GM18868 (cell line): Measurements from ENCODE around the gene SOBP.

Experiments used
- ATAC-seq: cut with Tn5 transposase; IDR thresholded peaks from one replicate; pipeline ENCODE4 v1.9.1; 2021; ENCODE audit warnings: mild to moderate bottlenecking, moderate library complexity; ENCODE audit not compliant: unreplicated experiment

SOBP gene

DNA sequence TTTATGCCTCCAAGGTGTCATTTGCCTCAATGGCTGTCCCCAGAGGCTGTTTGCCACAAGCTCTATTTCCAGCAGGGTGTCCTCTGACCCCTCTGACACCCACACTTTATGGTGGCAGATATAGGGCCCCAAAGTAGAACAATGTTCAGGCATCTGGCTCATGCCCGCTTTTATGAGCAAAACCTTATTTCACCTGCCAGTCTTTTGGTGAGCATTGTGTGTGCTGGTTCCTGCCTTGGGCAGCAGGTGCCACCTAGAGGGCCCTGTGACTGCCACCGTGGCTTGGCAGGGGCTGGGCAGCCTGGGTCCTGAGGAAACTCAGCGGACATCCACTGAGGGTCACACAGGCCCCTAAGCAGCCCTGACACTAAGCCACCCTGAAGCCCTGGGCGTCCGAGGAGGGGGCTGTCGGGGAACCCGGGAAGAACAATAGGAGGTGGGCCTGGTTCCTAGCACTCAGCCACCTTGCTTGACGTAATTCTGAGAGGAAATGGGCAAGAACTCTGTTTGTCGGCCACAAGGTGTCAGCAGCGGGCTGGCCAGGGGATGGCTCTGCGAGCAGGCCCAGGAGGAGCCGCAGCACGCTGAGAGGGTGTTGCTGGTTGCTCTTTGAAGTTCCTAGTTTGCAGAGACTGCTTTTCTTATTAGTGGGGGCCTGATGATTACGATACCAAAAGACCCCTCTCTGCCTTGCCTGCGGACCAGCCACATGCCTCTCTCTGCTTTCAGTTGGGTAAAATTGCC, 185.2 kb downstream of the SOBP start:
- peak; percentile 89 for ATAC-seq

DNA sequence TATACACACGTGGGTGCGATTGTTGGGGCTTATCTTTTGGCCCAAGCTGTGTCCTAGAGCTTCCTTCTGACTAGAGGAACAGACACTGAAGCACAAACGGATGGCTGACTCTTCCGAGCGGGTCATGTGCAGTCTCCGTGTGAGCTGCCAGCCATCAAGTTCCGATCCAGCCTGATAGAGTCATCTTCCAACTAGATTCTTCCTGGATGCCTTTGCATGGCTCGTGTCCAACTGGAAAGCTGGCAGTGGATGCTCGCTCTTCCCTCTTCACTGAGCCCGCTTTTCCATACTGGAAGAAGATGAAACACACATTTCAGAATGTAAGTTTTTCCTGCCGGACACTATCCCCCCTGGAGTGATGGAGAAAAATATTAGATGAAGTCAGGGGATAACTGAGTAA, 186.1 kb downstream of the SOBP start:
- no peak for ATAC-seq

DNA sequence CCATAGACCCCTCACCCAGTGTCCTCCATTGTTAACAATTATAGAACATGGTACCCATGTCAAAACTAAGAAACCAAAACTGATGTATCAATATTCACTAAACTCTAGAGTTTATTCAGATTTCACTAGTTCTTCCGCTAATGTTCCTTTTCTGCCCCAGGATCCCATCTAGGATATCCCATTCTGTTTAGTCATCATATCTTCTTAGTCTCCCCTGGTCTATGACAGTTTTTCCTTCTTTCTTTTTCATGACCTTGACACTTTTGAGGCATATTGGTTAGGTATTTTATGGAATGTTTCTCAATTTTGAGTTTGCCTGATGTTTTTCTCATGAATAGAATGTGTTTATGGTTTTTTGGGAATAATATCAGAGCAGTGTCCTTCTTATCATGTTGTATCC, 187.5 kb downstream of the SOBP start:
- no peak for ATAC-seq

DNA sequence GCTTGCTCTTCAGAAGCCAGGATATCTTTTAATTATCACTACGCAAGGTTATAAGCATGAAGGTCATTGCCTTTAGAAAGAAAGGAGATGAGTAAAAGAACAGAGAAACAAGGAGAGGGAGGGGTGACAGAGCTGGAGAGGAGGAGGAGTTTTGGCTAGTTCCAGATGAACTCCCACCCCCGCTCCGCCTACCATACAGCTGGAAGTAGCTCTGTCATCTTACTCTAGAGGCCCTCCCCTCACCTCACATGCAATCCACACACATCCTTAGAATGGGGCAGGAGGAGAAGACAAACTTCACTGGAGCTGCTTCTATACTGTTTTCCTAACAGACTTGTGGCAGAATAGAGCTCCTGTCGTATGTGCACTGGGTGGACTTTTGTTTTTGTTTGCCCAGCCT, 189.5 kb downstream of the SOBP start:
- no peak for ATAC-seq

DNA sequence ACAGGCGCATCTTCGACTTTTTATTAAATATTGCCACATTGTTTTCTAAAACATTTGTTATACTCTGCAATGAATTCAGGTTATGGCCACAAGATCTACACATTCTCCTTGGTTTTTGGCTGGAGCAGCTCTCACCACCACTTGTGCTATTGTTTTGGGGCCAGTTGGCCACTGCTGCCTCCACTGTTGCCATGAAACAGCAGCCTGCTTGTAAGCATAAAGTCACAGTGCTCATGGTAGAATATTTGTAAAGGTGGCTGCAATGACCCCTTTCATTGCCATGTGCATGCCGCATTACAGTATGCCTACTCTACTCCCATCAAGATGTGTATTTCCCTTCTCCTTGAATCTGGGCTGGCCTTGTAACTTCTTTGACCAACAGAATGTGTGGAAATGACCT, 192.8 kb downstream of the SOBP start:
- no peak for ATAC-seq

DNA sequence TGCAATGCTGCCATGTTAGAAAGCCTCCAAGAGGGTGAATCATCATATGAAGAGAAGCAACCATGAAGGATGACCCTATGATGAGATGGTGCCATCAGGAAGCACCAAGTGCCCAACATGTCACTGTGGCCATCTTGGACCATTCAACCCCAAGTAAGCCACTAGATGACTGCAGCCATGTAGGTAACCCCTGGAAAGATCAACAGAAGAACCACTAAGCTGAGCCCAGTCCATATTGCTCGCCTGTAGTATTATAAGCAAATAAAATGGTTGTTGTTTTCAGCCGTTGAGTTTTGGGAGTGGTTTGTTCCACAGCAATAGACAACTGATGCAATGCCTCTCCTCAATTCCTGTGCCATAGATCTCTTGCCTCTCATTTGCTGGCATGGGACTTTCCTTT, 193.3 kb downstream of the SOBP start:
- ATAC-seq: no peak

DNA sequence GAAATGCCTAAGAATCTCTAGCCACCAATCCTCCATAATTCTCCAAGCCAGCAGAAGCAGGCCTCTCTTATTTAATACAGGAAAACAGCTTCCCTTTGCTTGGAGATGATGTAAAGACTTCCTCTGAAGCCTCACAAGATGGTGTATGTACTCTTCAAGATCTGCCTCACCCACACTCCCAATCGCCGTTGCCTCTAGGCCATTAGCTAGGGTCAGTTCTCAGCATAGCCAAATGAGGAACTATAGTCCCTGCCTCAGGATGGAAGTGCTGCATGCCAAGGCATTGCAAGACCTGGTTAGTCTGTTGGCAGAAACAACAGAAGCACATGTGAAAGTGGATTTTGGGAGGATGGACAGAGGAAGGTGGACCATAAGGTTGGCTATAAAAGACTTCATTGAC, 195.1 kb downstream of the SOBP start:
- ATAC-seq: no peak

DNA sequence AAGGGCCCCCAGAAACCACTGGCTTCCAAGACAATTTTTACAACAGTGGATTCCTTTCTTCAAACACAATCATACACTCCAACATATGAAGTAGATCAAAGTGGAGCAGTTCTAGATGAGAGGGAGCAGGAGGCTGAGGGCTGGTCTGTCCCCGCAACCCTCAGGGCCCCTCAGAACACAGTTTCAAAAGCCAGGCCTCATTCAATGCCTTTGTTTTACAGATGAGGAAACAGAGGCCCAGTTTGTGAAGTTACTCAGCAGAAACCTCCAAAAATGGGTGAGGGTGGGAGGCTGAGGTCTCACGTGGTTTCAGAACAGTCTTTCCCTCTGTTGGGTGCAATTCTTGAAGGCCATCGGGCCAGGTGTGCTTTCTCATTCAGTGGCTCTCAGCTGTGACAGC, 199.3 kb downstream of the SOBP start:
- ATAC-seq: no peak

DNA sequence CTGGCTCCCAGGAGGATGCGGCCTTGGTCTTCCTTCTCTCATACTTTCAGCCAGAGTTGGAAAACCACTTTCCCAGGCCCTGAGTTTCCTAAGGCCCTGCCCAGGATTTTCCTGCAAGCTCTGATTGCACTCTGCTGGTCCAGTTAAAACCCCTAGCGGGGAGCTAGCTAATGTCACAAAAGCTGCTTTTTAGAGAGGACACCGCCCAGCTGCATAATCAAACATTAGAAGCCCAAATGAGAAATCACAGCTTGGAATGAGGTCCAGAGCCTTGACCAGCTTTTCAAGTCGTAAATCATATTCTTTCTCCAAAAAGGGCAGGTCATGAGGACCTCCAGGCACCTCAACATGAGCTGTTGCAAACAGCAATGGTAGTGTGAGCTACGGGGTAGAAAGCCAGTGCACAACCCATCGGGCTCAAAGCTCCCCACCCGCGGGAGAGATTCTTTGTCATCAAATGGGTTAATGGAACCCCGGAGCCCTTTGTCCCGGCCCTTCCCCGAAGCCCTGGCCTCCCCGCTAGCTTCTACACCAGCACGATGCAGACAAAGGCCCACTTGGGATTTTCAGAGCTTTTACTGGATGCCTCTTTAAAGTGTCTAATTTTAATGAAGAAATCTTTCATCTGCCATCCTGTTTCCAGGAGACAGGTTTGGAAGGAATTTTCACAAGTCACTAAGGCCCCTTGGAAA, 200.2 kb downstream of the SOBP start:
- ATAC-seq: no peak

DNA sequence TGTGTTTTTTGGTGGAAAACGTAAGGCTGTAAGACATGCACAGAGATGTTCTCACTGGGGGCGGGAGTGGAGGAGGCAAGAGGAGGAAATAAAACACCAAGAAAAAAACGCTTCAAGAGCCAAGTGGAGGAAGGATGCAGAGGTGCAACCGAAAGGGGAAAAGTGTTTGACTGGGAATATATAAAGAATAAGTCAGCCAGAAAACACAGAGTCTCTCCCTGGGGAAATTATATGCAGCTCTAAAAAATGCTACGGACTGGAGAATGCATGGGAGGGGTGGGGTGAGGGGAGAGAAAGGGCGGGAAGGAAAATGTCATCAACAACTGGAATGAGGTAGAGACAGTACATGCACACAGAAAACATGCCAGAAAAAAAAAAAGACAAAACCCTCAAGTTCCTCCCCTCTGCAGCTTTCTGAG, 200.7 kb downstream of the SOBP start:
- no peak for ATAC-seq

DNA sequence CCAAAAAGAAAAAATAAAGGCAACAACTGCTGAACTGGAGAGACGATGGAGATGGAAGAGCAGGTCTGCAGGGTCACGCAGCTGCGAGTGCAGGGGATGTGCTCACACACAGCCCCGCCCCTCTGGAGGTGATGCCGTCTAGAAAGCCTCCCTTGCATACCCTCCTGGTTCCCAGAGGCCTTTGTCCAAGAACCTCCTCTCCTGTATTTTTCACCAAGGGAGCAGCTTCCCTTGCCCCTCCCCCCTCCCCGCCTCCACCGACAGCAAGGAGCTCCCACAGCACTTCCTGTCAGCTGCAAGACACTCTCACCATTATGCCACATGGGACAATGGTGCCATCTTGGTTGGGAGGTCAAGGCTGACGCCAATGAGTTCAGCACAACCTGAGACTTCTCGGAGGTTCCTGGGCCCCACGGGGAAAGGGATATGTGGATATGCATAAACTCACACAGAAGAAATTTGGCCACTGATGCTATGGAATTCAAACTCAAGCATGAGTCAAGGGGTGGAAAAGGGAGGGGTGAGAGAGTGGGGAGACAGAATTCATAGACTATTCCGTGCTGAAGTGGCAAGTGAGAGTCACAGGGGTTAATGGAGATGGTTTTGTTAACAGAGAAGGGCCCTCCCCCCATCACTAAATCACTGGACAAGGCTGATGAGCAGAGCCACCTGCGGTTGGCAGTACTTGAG, 201.3 kb downstream of the SOBP start:
- no peak for ATAC-seq

DNA sequence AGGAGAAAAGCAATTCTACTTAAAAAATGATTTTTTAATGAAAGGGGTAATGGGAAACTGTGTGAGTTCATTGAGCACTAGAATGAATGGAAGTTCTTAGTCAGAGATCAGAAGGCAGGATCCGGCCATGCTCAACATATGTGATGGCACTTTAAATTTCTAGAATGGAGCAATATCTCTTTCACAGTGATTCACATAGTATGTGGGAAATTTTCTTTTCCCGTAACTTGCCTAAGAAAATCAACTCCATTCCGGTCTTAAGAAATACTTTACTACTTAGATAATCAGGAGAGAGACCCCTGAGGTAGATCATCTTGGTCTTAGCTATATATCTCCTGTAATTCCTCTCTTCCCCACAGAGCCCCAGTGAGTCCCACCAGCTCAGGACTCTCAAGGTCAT, 202.4 kb downstream of the SOBP start:
- no peak for ATAC-seq

DNA sequence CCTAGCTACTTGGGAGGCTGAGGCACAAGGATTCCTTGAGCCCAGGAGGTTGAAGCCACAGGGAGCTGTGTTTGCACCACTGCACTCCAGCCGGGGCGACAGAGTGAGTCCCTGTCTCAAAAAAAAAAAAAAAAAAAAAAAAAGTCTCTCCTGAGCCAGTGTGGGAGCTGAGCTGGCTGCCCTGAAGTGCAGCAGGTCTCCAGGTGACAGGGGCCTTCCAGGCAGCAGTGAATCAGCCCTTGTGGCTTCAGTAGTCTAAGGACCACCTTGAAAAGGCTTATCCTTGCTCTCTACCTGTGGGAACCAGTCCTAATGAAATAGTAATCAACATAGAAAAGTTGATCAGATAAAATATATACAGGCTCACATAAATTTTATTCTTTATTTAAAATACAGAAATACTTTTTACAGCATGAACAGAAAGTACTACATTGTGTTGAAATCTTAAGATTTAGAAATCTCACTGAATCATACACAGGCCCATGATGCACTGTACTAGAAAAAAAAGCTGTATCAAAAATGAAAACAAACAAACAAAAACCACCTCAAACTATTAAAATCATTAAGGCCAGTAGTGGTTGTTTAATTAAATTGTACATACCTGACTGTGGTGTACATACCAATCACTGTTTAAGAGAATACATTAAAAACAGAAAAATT, 205.3 kb downstream of the SOBP start:
- ATAC-seq: no peak

DNA sequence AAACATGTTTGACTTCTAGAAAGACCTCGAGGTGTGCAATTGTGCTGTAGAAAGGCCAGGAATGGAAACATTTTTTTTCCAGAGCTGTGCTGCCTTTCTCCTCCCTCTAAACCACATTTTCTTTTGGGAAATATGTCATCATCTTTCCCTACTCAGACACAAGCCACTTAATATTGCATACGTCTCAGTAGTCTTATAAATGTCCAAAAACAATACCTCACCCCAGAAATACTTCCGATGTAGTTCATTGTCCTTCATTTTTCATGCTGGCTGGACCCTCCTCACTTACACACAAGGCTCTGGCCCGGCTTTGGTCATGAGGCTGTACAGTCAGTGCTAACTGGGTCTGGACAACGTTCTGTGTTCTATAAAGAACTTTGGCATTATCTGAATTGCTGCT, 207.8 kb downstream of the SOBP start:
- no peak for ATAC-seq

DNA sequence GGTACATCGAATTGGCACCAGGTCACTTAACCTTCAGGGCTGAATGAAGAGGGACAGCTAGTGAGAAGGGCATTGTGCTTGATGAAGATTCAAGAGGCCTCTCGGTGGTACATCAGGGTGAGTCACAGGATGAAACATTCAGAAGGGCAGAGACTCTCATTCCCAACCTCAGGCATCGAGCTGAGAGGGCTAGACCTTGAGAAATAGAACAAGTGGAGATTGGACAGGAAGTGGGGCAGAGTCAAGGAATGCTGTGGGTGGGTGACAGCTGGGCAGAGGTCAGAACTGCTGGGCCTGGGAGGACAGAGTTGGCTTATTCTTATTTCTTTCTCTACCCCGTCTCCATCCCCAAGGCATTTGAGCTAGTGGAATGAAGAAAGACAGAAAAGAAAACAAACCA, 208.2 kb downstream of the SOBP start:
- ATAC-seq: no peak

DNA sequence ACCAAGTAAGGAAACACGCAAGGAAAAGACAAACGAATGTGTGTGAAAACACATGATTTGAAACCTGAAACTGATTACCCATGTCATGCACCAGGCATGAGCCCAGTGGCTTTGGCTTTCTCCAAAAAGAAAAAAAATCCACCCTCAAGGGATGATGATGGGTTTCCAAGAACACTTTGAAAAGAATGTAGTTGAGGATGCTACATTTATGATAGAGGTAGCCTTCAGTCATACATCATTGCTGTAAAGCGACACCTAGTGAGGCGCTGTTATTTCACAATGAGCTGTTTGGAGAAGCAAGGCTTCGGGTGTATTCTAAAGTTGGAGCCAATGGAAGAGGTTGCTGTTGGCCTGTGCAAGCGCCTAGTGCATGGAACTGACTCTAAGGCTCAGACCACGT, 209.3 kb downstream of the SOBP start:
- no peak for ATAC-seq

DNA sequence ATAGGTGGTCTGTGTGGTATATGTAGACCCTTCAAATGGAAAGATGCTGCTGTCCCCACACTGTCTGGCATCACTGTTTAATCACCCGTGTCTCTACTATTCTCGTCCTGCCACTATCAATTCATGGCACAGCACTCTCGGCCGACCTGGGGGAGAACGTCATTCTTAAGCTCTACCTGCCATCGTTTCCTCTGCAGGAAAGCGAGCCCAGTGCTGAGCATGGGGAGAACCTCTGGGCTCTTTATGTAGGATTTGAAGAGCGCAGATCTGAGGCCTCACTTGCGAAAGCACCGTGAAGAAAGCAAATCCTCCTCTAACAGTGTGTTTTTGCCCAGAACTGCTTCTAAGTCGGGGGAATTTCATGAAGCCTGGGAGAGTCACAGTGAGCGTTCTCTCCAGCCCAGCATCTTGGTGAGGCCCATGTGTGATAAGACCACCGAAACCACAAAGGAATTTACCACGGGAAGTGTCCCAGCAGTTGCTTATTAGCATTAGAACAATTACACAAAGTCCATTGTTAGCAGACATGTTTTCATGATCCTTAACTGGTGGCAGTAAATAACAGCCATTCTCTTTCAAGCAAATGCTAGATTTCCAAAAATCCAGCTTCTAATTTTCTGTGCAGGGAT, 209.9 kb downstream of the SOBP start:
- ATAC-seq: no peak

DNA sequence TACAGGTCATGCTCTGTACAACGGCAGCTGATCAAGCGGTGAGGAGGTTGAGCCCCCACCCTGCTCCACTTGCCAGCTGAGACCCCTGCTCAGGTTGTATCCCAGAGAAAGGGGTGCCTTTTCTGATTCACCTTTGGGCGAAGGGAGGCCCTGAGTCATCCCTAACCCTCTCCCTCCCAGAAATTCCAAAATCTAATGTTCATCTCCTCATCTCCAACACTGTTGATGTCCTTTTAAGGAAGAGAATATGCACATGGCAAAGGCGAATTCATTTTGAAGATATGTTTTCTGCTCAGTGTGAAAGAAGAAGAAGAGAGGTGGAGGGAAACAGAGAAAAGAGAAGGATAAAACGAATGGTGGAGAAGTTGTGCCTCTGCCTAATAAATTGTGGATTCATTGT, 213.7 kb downstream of the SOBP start:
- ATAC-seq: no peak

DNA sequence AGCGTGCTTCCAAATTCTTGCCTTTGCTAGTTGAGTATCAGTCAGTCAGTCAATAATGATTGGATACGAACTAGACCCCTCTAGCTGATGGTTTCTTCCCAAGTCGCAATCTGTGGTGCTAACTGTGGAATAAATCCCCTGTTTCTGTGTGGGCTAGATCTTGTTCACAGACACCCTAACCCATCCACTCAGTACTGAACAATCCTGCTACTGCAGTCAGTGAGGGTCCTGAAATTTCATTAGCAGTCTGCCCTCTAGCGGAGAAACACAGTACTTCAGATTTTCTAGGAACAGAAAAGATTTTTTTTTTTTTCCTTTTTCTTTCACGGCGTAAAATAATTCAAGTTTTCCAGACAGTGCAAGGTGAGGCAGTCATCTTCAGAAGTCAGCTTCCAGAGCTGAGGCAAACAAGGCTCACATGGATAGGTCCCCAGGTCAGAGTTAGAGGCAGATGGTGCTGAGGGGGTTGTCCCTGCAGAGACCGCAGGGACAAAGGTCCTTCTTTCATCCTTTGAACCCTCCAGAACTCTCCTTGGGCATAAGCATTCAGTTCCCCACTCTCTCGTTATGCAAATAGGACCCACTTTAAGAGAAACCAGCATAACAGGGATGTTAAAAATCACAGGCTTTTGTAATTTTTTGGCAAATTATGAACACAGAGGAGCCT, 214.6 kb downstream of the SOBP start:
- ATAC-seq: no peak

DNA sequence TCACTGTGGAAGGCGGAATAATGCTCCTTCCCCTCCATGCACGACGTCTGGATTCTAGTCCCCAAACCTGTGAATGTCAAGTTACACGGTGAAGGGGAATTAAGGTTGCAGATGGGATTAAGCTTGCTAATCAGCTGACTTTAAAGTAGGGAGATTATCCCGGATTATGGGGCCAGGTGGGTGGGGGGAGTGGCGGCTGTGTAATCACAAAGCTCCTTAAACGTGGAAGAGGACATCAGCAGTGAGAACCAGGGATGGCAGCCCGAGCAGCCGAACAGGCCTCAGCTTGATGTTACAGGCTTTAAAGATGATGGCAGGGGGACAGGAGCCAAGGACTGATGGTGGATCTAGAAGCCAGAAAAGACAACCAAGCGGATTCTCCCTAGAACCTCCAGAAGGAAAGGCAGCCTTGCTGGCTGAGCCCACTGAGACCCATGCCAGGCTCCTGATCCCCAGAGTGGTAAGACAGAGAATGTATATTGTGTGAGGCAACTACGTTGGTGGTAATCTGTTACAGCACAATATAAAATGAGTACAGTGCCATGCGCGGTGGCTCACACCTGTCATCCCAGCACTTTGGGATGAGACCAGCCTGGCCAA, 216.7 kb downstream of the SOBP start:
- ATAC-seq: no peak
